Stimulated activated CD4-positive, alpha-beta T cell treated with anti-CD3 and anti-CD28 coated beads, Interleukin-2, amount 100 ng/mL, for 4 hours (primary cell): ENCODE measurements around the gene KCNK4.
A peak's percentile ranks its signal among the peaks of the same experiment; 100 is the strongest.

ENCODE experiments used
- DNase-seq: peaks from one replicate; pipeline ENCODE4 v3.0.0-alpha.2; 2020; ENCODE audit warnings: low read depth

KCNK4 gene

DNA sequence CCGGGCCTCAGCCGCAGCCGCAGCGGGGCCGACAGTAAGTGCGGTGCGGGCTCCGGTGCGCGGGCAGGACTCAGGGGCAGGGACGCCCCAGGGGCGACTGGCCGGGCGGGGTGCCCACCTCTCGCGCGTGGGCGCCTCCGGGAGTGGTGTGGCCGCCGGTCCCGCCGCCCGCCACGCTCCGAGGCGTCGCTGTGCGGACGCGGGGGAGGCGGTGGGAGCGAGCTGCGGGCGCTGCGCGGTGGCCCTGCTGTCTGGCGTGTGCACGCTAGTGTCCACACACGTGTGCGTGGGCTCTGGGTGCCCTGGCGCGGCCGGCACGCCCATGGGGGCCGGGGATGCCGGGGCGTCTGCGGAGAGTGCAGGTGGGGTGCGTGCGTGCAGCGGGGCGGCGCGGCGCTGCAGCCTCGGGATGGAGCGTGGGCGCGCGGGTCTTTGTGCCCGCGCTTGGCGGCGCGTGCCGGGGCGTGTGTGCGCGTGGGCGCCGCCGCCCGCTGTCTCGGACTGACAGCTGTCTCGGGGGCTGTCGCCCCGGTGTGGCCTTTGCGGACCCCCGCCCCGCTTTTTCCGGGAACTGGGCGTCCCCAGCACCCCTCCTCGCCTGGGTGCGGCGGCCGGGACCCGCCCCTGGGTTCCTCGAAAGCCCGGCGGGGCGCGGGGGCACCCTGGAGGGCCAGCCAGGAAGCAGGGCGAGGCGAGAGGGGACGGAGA is 804 bp downstream of the KCNK4 start:
- no peak for DNase-seq

DNA sequence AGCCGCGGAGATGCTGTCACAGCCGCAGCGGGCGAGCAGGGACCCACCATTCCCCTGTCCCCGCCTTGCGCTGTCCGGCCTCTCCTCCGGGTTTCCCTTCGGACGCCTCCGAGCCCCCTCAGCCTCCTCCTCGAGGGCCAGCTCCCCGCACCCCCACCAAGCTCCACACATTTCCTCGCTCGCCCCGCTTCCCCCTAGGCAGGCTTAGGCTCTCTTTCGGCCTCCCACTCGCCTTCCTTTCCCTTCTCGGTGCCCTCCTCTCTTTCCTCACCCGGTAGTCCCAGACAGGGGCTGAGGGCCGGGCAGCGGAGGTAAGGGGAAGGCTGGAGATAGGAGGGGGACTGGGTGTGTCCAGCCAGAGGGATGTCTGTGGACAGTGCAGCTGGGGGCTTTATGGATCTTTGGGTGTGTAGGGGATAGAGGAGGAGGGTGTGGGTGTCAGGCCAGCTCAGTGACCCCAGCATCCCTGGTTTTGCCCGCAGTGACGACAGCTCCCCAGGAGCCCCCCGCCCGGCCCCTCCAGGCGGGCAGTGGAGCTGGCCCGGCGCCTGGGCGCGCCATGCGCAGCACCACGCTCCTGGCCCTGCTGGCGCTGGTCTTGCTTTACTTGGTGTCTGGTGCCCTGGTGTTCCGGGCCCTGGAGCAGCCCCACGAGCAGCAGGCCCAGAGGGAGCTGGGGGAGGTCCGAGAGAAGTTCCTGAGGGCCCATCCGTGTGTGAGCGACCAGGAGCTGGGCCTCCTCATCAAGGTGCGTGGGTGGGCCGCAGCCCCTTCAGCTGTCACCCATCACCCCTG is 1.6 kb downstream of the KCNK4 start:
- no peak for DNase-seq

DNA sequence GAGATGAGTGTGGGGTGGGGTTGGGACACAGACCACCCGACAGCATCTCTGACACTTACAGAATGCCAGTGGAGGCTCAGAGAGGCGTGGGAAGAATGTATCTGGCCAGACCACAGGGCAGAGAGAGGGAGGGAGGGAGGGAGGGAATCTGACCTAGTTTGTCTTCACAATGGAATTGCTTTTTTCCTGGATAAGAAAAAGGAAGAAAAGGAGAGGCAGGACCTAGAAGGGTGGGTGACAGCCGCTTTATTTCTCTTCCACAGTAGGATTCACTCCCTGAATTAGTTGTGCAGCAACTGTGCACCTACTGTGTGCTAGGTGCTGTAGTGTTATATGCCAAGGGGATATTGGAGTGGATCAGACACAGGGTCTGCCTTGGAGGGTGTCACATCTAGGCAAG is 3.7 kb downstream of the KCNK4 start:
- no peak for DNase-seq

DNA sequence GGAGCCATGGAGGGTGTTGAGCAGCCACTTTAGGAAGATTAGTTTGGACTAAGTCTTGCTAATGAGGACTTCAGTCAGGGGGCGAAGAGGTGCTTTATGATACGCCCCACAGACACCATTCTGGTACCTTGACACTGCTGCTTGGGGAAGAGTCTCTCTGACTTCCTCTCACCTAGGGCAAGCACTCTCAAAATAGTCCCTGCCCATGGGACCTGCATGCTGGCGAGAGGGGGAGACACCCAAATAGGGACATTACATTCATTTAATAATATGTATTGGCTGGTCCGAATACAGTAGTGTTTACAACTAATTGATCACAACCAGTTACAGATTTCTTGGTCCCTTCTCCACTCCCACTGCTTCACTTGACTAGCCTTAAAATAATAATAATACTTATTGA is 4.7 kb downstream of the KCNK4 start:
- DNase-seq, result no peak

DNA sequence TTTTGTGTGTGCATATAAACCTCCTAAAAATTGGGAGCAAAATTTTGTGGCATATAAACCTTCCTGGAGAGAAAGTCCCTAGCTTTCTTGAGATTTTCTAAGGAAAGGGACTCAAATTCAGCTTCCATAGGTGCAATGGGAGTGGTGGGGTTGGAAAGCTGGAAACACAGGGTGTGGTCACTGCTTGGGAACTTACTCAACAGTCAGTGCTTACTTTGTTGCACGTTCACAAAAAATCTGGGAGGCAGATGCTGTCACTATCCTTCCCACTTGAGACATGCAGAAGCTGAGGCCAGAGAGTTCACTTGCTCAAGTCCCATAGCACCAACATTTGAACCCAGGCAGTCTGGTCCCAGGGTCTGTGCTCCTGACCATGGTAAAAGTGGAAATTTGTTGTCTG is 5.1 kb downstream of the KCNK4 start:
- no peak for DNase-seq

DNA sequence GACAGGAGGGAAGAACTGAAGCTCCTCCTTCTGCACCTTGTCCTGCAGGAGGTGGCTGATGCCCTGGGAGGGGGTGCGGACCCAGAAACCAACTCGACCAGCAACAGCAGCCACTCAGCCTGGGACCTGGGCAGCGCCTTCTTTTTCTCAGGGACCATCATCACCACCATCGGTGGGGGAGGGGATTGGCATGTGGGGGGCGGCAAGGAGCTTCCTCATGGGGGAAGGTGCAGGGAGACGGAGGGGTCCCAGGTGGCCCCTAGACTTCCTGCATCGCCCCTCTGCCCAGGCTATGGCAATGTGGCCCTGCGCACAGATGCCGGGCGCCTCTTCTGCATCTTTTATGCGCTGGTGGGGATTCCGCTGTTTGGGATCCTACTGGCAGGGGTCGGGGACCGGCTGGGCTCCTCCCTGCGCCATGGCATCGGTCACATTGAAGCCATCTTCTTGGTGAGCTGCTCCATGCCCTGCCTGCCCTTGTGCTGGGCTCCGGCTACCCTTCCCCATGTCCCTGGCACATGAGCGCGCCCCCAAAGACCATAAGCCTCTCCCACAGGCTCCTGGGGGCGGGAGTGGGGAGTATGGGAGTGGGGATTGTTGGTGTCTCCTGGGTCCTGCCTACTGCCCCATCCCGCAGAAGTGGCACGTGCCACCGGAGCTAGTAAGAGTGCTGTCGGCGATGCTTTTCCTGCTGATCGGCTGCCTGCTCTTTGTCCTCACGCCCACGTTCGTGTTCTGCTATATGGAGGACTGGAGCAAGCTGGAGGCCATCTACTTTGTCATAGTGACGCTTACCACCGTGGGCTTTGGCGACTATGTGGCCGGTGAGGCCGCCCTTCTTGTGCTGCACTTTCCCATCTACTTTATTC is 6.0 kb downstream of the KCNK4 start:
- DNase-seq, result no peak

DNA sequence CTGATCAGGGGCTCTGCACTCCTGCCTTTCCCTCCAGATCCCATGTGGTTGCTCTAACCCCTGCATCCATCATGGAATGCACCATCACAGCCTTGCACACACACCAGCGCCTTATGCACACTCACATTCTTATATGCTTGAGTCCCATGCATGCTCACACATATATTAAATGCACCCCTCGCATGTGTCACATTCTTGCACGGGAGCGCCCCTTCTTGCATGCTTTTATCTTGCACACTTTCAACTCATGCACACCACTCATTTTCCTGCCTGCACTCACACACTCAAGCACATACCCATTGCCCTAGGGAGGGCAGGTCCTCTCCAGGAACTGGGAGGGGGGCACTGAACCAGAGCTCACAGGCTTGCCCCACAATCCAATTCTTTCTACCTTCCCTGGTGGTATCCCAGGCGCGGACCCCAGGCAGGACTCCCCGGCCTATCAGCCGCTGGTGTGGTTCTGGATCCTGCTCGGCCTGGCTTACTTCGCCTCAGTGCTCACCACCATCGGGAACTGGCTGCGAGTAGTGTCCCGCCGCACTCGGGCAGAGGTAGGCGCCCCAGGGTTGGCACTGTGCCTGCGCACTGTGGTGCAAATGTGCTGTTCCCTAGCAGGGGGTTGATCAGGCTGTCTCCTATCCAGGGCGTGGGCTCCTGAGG is 6.7 kb downstream of the KCNK4 start:
- DNase-seq, result no peak

DNA sequence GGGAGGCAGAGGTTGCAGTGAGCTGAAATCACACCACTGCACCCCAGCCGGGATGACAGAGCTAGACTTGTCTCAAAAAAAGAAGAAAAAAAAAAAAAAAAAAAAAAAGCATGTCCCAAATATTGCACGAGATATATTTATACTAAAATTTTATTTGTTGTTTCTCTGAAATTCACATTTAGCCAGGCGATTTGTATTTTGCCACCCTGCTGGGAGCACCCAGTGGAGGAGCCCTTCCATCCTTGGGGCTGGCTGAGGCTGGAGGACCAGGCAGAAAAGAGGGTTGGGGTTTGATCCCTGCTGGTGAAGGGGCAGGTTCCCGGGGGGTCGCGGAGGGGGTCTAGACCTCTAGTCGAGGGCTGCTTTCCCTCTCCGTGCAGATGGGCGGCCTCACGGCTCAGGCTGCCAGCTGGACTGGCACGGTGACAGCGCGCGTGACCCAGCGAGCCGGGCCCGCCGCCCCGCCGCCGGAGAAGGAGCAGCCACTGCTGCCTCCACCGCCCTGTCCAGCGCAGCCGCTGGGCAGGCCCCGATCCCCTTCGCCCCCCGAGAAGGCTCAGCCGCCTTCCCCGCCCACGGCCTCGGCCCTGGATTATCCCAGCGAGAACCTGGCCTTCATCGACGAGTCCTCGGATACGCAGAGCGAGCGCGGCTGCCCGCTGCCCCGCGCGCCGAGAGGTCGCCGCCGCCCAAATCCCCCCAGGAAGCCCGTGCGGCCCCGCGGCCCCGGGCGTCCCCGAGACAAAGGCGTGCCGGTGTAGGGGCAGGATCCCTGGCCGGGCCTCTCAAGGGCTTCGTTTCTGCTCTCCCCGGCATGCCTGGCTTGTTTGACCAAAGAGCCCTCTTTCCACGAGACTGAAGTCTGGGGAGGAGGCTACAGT is 8.1 kb downstream of the KCNK4 start:
- no peak for DNase-seq

DNA sequence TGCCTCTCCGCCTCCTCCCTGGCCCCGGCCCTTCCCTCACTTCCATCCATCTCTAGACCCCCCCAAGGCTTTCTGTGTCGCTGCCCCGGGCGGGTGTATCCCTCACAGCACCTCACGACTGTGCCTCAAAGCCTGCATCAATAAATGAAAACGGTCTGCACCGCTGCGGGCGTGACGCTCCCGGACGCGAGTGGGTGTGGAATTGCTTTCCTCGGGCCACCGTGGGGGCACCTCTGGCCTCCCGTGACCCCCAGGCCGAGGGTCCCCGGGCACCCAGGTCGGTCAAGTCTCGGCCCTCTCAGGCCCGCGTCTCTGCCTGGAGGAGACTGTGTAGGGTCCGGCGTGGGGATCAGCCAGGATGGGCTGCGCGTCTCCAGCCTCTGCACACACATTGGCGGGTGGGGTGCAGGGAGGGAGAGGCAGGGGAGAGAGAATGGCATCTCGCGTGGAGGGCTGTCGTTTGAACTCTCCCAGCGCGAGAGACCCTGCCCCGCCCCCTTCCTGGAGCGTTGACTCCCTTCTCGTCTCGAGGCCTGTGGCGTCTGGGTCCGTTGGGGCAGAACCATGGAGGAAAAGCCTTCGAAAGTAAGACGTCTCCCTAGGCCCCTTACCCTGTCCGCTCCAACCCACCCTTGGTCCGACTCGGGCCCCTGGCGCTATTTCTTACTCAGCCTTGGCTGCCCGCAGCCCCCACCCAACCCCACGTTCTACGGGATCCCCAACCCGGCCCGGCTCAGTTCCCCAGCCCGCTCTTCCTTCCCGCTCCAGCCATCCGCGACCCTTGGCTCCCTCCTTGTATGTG is 8.9 kb downstream of the KCNK4 start, which contains the start of gene CATSPERZ:
Gene CATSPERZ, plus strand, starts transcription at position 512 of the 802 bp plus-strand sequence. Its CDS starts 53 bp downstream, at position 565.
- no peak for DNase-seq

DNA sequence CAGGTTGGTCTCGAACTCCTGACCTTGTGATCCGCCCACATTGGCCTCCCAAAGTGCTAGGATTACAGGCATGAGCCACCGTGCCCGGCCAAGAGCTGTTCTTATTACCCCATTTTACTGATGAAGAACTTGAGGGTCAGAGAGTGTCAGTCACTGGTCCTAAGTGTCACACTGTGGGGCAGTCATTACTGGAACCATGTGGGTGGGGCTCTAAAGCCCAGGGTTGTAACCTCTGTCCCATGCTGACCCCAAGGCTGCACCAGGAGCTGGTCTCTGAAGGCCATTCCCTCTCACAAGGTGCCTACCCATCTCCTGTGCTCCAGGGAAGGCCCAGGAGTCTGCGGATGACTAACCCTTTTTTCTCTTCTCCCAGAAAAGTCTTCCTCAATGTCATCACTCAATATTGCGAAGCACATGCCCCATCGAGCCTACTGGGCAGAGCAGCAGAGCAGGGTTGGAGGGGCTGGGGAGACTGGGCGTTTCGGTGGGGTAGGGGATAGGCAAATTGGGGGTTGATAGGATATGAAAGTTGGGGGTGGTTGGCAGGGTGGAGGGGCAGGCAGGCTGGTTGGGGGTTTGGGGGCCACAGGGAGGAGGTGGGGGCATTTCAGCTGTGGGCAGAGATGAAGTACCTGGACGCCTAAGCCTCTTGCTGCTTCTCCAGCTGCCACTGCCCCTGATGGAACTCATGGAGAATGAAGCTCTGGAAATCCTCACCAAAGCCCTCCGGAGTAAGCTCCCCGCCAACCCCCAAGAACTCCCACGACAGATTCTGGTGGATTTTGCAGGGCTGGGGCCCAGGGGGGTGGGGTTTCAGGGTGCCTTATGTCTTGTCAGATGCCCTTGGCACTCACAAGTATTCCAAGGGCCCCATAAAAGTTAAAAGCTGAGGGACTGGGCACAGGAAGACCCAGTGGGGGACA is 12.3 kb downstream of the KCNK4 start:
- DNase-seq, result no peak

DNA sequence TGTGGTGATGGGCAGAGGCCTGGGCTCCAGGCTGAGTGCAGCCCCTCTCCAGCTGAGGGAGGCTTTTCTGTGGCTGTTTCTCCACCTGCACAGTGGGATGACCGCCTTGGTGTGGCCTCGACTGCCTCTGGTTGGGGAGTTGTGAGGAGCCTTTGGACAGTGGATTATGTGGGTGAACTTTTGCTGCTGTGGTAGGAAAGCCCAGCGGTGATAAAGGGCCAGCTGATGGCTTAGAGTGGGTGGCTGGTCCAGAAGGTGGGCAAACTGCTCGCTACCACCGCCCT is 12.9 kb downstream of the KCNK4 start:
- no peak for DNase-seq

DNA sequence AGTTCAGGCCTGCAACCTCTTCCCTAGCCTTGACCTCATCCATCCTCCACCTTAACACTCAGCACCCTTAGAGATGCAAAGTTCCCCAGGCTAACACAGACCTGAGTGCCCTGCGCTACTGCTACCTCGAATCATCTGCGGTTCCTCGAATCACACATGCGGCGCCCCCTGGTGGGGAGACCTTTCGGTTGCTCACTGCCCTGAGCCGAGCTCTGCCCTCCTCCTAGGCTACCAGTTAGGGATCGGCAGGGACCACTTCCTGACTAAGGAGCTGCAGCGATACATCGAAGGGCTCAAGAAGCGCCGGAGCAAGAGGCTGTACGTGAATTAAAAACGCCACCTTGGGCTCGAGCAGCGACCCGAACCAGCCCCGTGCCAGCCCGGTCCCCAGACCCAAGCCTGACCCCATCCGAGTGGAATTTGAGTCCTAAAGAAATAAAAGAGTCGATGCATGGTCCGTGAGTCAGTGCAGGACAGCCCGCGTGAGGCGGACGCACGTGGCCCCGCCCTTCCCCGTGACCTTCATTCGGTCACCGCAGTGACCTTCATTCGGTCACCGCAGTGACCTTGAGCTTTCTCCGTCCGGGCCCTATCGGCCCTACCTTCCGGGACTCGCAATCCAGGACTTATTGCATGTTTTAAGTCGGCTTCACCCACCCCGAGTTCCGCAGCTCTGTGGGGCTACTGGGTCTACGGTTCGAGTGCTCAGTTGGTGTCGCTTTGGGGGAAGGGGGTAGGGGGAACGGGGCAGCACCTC is 13.4 kb downstream of the KCNK4 start:
- peak; percentile 87 for DNase-seq

DNA sequence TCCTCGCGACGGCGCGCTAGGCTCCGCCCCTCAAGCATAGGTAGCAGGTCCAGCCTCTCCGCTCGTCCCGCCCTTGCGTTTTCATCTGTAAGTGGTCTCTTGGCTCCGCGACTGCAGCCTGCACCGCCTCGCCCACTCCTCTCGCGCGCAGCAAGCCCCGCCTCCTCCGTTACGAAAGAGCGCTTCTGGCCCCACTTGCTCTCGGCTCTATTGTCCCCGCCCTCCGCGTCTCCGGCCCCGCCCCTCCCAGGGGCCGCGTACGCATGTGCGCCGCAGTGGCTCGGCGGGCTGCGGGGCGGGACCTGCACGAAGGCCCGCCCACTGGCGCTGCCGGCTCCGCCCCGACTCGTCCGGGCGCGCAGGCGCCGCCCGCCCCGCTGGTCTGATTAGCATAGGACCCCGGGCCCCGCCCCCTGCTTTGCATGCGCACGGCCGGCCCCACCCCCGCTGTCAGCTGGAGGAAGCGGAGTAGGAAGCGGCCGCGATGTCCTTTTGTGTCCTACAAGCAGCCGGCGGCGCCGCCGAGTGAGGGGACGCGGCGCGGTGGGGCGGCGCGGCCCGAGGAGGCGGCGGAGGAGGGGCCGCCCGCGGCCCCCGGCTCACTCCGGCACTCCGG is 14.1 kb downstream of the KCNK4 start, which contains the start of gene ESRRA:
Gene ESRRA, plus strand, starts transcription at position 450 of the 616 bp plus-strand sequence. CDS start 1,656 bp downstream, outside the sequence.
- DNase-seq, result peak; percentile 100

DNA sequence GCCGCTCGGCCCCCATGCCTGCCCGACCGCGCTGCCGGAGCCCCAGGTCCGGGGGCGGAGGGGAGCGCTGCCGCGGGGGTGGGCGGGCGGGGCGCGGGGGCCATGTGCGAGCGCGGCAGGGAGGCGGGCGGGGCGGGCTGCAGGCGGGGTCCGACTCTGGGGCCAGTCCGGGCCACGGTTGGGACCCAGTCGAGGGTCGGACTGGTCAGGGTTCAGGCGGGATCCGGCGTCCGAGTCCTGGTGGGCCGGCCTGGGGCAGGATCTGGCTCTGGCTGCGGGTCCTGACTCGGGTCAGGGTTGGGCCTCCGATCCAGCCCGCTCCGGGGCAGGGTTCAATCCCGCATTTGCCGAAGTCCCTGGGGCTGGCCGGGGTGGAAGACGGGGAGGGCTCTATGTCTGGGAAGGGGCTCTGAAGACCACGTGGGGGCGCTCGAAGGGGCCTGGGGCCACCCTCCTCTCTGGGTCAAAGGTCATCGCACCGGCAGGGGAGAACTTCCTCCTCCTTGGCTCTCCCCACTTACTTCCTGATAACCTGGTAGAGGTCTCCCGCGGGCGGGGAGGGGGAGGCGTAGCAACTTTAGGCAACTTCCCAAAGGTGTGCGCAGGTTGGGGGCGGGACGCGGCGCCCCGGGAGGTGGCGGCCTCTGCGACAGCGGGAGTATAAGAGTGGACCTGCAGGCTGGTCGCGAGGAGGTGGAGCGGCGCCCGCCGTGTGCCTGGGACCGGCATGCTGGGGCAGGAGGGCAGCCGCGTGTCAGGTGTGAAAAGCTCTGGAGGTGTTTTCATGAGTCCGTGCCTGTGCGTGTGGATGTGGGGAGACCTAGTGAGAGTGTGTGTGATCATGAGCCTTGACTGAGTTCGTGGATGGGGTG is 14.8 kb downstream of the KCNK4 start:
- DNase-seq, result peak; percentile 72

DNA sequence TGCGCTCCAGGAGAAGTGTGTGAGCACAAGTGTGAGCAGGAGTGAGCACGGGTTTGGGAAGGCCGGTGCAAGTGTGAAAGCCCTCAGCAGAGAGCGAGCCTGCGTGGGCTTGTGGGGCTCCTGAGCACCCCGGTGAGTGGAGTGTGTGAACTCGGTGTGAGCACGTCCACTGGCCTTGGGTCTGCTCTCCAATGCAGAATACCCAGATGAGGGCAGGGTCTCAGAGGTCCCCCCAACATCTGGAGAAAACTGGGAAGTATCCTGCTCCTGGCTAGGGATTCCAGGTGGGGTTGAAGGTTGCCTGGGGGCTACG is 15.4 kb downstream of the KCNK4 start:
- no peak for DNase-seq

DNA sequence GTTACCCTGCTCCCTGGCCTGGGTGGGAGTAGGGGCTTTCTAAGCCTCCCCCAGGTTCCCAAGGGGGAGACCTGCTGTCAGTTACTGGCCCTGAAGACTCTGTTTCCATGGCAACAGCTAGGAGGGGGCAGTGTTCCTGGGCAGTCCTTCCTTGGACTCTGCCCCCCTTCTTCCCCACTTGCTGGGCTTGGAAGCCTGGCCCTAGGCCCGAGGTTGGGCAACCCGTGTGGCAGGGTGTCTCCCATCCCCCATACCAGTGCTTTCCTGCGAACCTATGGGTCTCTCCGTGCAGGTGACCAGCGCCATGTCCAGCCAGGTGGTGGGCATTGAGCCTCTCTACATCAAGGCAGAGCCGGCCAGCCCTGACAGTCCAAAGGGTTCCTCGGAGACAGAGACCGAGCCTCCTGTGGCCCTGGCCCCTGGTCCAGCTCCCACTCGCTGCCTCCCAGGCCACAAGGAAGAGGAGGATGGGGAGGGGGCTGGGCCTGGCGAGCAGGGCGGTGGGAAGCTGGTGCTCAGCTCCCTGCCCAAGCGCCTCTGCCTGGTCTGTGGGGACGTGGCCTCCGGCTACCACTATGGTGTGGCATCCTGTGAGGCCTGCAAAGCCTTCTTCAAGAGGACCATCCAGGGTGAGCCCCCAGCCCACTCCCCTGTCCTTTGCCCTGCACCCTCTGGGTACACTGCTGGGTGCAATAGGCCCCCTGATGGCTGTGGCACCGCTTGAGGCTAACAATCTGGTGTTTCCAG is 15.9 kb downstream of the KCNK4 start:
- DNase-seq, result no peak
